GM23248 (cell line): ENCODE data around the gene HAS3. TPM values are rescaled to one million over a fixed set of nuclear protein-coding genes. Genes with fewer than 3 reads are reported as not detected.

Source experiments
- DNase-seq: peaks from one replicate; pipeline ENCODE4 v3.0.0-alpha.2; 2015
- H2AFZ ChIP-seq: fragments of 200-600 bp; sonication (generic); 2 replicates; pipeline ENCODE4 v1.6.1; 2016; ENCODE audit warnings: antibody characterized with exemption
- H3F3A ChIP-seq: fragments of 200-600 bp; sonication (generic); 2 replicates; pipeline ENCODE4 v1.6.1; 2016; ENCODE audit warnings: mild to moderate bottlenecking, antibody characterized with exemption, mixed run types; ENCODE audit not compliant: insufficient read depth
- H3K27ac ChIP-seq: fragments of 200-600 bp; sonication (generic); 2 replicates; pipeline ENCODE4 v1.5.1; 2016; ENCODE audit warnings: mild to moderate bottlenecking
- H3K27me3 ChIP-seq: fragments of 200-600 bp; sonication (generic); replicated peaks from 2 replicates; pipeline ENCODE4 v1.6.1; 2016; ENCODE audit warnings: mild to moderate bottlenecking; ENCODE audit not compliant: insufficient read depth
- H3K36me3 ChIP-seq: fragments of 200-600 bp; sonication (generic); 2 replicates; pipeline ENCODE4 v1.6.1; 2016; ENCODE audit warnings: low read depth, mild to moderate bottlenecking
- H3K4me1 ChIP-seq: fragments of 200-600 bp; sonication (generic); 2 replicates; pipeline ENCODE4 v1.6.1; 2016; ENCODE audit warnings: mild to moderate bottlenecking; ENCODE audit not compliant: insufficient read depth
- H3K4me2 ChIP-seq: fragments of 200-600 bp; sonication (generic); one replicate; pipeline ENCODE4 v1.6.1; 2016; ENCODE audit warnings: mild to moderate bottlenecking; ENCODE audit not compliant: unreplicated experiment
- H3K4me3 ChIP-seq: fragments of 200-600 bp; sonication (generic); 2 replicates; pipeline ENCODE4 v1.5.1; 2016; ENCODE audit warnings: mild to moderate bottlenecking
- H3K79me2 ChIP-seq: fragments of 200-600 bp; sonication (generic); 2 replicates; pipeline ENCODE4 v1.6.1; 2016; ENCODE audit warnings: mild to moderate bottlenecking; ENCODE audit not compliant: insufficient read depth
- H3K9ac ChIP-seq: fragments of 200-600 bp; sonication (generic); 2 replicates; pipeline ENCODE4 v1.6.1; 2016; ENCODE audit warnings: mild to moderate bottlenecking
- H3K9me2 ChIP-seq: fragments of 200-600 bp; sonication (generic); 2 replicates; pipeline ENCODE4 v1.6.1; 2016; ENCODE audit warnings: mixed run types, mild to moderate bottlenecking, moderate library complexity; ENCODE audit not compliant: insufficient read depth
- H3K9me3 ChIP-seq: fragments of 200-600 bp; sonication (generic); one replicate; pipeline ENCODE4 v1.6.1; 2017; ENCODE audit warnings: low read depth
- H4K20me1 ChIP-seq: fragments of 200-600 bp; sonication (generic); 2 replicates; pipeline ENCODE4 v1.6.0; 2016; ENCODE audit not compliant: insufficient read depth
- EZH2 ChIP-seq: fragments of 200-600 bp; sonication (generic); IDR thresholded peaks from 2 replicates; pipeline ENCODE4 v1.6.1; 2018; ENCODE audit warnings: antibody characterized with exemption, mild to moderate bottlenecking; ENCODE audit not compliant: insufficient read depth, poor library complexity, severe bottlenecking
- EZH2phosphoT487 ChIP-seq: fragments of 200-600 bp; sonication (generic); IDR thresholded peaks from 2 replicates; pipeline ENCODE4 v1.6.1; 2018; ENCODE audit warnings: antibody characterized with exemption, moderate library complexity, mild to moderate bottlenecking, low read depth; ENCODE audit not compliant: insufficient read depth
- WGBS, 2 experiments: methylation state at CpG; one replicate each; pipeline ENCODE4 v1.1.6; 2015 to 2017; ENCODE audit warnings: low lambda C conversion rate in 2 of 2, low coverage in 1 of 2; ENCODE audit errors: missing lambda C conversion rate in 2 of 2; 5-methylcytosine and 5-hydroxymethylcytosine counted together
- in situ Hi-C: fragments of 300-500 bp; cut with MboI; formaldehyde crosslinking; loops from 2 replicates; pipeline ENCODE4 v1.15.0; 2020
- polyA plus RNA-seq: library from polyadenylated mRNA; unstranded; fragments of >200 nt; fragmentation: Nextera tagmentation; extraction: Ambion mirVana; gene quantifications from 2 replicates; pipeline ENCODE4 v1.2.1, GENCODE V29; 2016
- total RNA-seq: library from RNA; depleted of rRNA; stranded (reverse); fragments of >200 nt; shearing (Covaris generic); gene quantifications from 2 replicates; pipeline ENCODE4 v1.2.3, GENCODE V29; 2014

HAS3 gene
- total and polyA plus RNA-seq, 2 experiments from 2014 or later, result 0.43 TPM; not detected in 1

DNA sequence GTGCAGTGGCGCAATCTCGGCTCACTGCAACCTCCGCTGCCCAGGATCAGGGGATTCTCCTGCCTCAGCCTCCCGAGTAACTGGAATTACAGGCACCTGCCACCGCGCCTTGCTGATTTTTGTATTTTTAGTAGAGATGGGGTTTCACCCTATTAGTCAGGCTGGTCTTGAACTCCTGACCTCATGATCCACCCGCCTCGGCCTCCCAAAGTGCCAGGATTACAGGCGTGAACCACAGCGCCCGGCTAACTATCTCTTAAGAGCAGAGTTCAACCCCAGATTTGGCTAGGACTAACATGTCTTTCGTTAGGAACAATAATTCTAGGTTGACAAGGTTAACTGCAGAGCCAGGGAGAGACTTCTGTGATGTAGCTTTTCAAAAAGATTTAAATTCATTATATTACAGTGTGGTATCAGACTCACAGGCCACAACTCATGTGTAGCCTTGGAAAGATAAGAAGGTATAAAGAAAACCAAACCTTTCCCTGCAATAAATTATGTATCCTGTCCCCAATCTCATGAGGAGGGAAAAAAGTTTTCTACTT, 22.6 kb downstream of the HAS3 start:
- no peak overlapping the region for H2AFZ ChIP-seq
- H3K9ac ChIP-seq, result no peak overlapping the region
- no peaks in the 10 kb centered on the region for H3K9me3 ChIP-seq
- H4K20me1 ChIP-seq, result peaks cover 6% of the 10 kb centered on the region; the same call in 1 of the 2 replicates
- no peak overlapping the region for H3K4me3 ChIP-seq
- H3K9me2 ChIP-seq, result no peaks in the 10 kb centered on the region
- H3F3A ChIP-seq, result peaks cover 35% of the 10 kb centered on the region
- in situ Hi-C loops, result no loop called here
- H3K4me1 ChIP-seq, result peaks cover 7% of the 10 kb centered on the region; the same call in 1 of the 2 replicates
- H3K4me2 ChIP-seq, result no peak overlapping the region
- no peak overlapping the region for H3K27ac ChIP-seq
- no peak for DNase-seq
- TF ChIP-seq EZH2phosphoT487 (no peak), EZH2 (no peak)
- no peaks in the 10 kb centered on the region for H3K36me3 ChIP-seq
- H3K79me2 ChIP-seq, result peaks cover 92% of the 10 kb centered on the region
- WGBS, 2 experiments, result 91 to 96% methylated on average over 12 of the region's 12 CpGs
- H3K27me3 ChIP-seq, result no peaks in the 10 kb centered on the region

GRCh38 chr16:69130461-69130860, 25.0 kb downstream of the HAS3 start:
- H3K27ac ChIP-seq, result peak overlapping the region; percentile 11
- H3K4me1 ChIP-seq, result peaks cover 11% of the 10 kb centered on the region
- peaks cover 96% of the 10 kb centered on the region for H3K79me2 ChIP-seq
- DNase-seq, result no peak
- H3K9ac ChIP-seq, result peak overlapping the region; percentile 96
- no peaks in the 10 kb centered on the region for H3K27me3 ChIP-seq
- WGBS, 2 experiments, result 36 to 42% methylated on average over 6 of the region's 6 CpGs
- peak overlapping the region; percentile 98 for H3K4me3 ChIP-seq
- no peak overlapping the region for H2AFZ ChIP-seq
- H3K9me3 ChIP-seq, result no peaks in the 10 kb centered on the region
- TF ChIP-seq EZH2 (no peak), EZH2phosphoT487 (no peak)
- in situ Hi-C loops, result no loop called here
- peaks cover 26% of the 10 kb centered on the region for H3F3A ChIP-seq
- H3K9me2 ChIP-seq, result no peaks in the 10 kb centered on the region
- H4K20me1 ChIP-seq, result no peaks in the 10 kb centered on the region
- H3K4me2 ChIP-seq, result peak overlapping the region; percentile 94
- no peaks in the 10 kb centered on the region for H3K36me3 ChIP-seq

DNA sequence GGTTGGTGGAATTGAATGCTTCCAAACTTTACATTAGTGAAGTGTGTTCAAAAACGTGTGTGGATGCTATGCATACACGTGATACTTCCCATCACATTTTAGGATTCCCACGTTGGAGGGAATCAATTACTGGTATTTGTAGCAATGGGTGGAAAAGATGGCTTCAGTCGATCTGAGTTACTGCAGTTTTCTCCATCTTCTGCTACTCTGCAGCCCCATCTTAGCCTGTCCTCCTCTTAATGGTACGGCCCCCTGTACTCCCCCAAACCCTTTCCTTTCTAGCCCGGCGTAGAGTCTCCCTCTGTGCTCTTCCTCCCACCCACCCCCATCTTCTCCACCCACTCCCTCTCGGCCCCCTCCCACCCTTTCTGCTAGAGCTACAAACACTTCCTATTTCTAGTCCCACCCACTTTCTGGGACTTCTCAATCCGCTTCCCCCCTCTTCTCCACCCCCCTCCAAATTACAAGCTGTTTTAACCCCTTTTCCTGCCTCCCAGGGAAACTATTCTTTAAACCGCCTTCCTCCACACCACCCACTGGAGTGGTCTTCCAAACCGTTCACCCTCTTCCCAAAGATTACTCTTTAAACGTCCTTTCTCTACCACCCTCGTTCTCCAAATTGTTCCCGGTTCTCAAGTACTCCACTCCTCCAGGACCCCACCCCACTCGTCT, 25.9 kb downstream of the HAS3 start:
- H3K79me2 ChIP-seq, result peaks cover 96% of the 10 kb centered on the region
- H3K9me2 ChIP-seq, result no peaks in the 10 kb centered on the region
- no peaks in the 10 kb centered on the region for H3K9me3 ChIP-seq
- H2AFZ ChIP-seq, result peak overlapping the region; percentile 62
- peak overlapping the region; percentile 94 for H3K4me2 ChIP-seq
- H3K4me1 ChIP-seq, result peaks cover 11% of the 10 kb centered on the region
- no peaks in the 10 kb centered on the region for H3K36me3 ChIP-seq
- peak overlapping the region; percentile 96 for H3K9ac ChIP-seq
- in situ Hi-C loops, result no loop called here
- H4K20me1 ChIP-seq, result no peaks in the 10 kb centered on the region
- DNase-seq, result peak; percentile 51
- TF ChIP-seq EZH2, result no peak
- no peak for TF ChIP-seq EZH2phosphoT487
- peaks cover 17% of the 10 kb centered on the region for H3F3A ChIP-seq
- H3K27me3 ChIP-seq, result no peaks in the 10 kb centered on the region
- 2% methylated on average over 11 to 15 of the region's 15 CpGs for WGBS, 2 experiments
- H3K27ac ChIP-seq, result peak overlapping the region; percentile 58
- H3K4me3 ChIP-seq, result peak overlapping the region; percentile 98

DNA sequence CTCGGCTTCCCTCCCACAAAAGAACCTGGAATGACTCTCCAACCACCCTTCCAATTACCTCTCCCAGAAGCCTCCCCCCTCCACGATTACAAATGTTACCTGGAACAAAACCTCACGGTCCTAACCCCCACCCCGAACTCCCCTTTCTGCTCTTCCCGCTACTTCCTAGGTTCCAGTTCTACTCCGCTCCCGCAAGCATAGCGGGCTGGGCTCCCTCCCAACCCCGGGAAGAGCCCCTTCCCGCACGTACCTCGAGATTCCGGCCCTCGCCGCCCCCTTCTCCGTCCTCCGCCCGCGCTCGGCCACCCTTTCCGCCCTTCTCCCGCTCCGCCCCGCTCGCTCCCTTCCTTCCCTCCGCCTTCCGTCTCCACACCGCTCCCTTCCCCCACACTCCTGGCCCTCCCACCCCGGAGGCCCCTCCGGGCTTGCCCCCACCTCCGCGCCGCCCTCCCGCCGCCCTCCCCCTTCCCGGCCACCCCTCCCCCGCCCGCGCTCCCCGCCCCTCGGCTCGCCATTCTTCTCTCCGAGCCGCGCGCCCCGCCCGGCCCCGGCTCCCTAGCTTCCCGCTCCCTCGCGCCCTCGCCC, 26.5 kb downstream of the HAS3 start:
- Histone ChIP-seq H3K27ac (peak overlapping the region; percentile 58), H3K9ac (peak overlapping the region; percentile 96), H3K9me3 (no peaks in the 10 kb centered on the region), H2AFZ (peak overlapping the region; percentile 62), H4K20me1 (no peaks in the 10 kb centered on the region), H3K4me3 (peak overlapping the region; percentile 98), H3K79me2 (peaks cover 96% of the 10 kb centered on the region), H3K36me3 (no peaks in the 10 kb centered on the region), H3K4me1 (peaks cover 11% of the 10 kb centered on the region), H3K9me2 (no peaks in the 10 kb centered on the region), H3K4me2 (peak overlapping the region; percentile 94), H3K27me3 (no peaks in the 10 kb centered on the region), H3F3A (peaks cover 15% of the 10 kb centered on the region)
- TF ChIP-seq EZH2phosphoT487 (no peak), EZH2 (no peak)
- in situ Hi-C loops, result no loop called here
- WGBS, 2 experiments, result 2% methylated on average over 11 to 53 of the region's 53 CpGs
- DNase-seq, result peak; percentile 82
